SU-DHL-6 (cell line): Measurements from ENCODE around the gene DIP2C.

ENCODE experiments used
- EZH2phosphoT487 ChIP-seq: fragments of 200-600 bp; sonication (generic), shearing (Covaris generic); conservative IDR thresholded peaks from 2 replicates; pipeline ENCODE4 v1.6.1; 2018; ENCODE audit warnings: mild to moderate bottlenecking, antibody characterized with exemption, low read length, moderate library complexity, mixed read lengths
- TF ChIP-seq, protein P1 (sequence below): fragments of 200-600 bp; sonication (generic); IDR thresholded peaks from one replicate; pipeline ENCODE4 v1.5.1; 2017; ENCODE audit warnings: antibody characterized with exemption, mild to moderate bottlenecking, low read length, moderate library complexity; ENCODE audit not compliant: insufficient read depth, poor library complexity, severe bottlenecking

- TF ChIP-seq, protein P1, sequence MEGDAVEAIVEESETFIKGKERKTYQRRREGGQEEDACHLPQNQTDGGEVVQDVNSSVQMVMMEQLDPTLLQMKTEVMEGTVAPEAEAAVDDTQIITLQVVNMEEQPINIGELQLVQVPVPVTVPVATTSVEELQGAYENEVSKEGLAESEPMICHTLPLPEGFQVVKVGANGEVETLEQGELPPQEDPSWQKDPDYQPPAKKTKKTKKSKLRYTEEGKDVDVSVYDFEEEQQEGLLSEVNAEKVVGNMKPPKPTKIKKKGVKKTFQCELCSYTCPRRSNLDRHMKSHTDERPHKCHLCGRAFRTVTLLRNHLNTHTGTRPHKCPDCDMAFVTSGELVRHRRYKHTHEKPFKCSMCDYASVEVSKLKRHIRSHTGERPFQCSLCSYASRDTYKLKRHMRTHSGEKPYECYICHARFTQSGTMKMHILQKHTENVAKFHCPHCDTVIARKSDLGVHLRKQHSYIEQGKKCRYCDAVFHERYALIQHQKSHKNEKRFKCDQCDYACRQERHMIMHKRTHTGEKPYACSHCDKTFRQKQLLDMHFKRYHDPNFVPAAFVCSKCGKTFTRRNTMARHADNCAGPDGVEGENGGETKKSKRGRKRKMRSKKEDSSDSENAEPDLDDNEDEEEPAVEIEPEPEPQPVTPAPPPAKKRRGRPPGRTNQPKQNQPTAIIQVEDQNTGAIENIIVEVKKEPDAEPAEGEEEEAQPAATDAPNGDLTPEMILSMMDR, result no peak
- TF ChIP-seq EZH2phosphoT487, result no peak
Observed at GRCh38 chr10:595473-595872, 94.0 kb downstream of the DIP2C start.
